Spleen (tissue), 11 donors: ENCODE data around the gene RND2. TPM values are rescaled to one million over a fixed set of nuclear protein-coding genes. Genes with fewer than 3 reads are reported as not detected.

ENCODE experiments used
- DNase-seq: peaks from one replicate; pipeline ENCODE4 v3.0.0-alpha.2; 2020
- H3K27ac ChIP-seq, 8 donors: fragments of 200-600 bp; sonication (generic) in 7 of 8; 1 replicate in 4 of 8; 2 replicates in 4 of 8; pipeline versions ENCODE4 v1.5.0 to v1.8.0; 2016 to 2021; ENCODE audit warnings: inconsistent platforms in 4 of 8, mild to moderate bottlenecking in 4 of 8, moderate library complexity in 1 of 8
- H3K27me3 ChIP-seq, 7 donors: fragments of 200-600 bp; sonication (generic) in 6 of 7; replicated peaks in 1 of 7; 1 replicate in 4 of 7; 2 replicates in 3 of 7; pipeline versions ENCODE4 v1.5.0 to v1.8.0; 2016 to 2021; ENCODE audit warnings: inconsistent platforms in 3 of 7, mild to moderate bottlenecking in 1 of 7
- H3K36me3 ChIP-seq, 6 donors: fragments of 200-600 bp; sonication (generic) in 5 of 6; 1 replicate in 4 of 6; 2 replicates in 2 of 6; pipeline versions ENCODE4 v1.5.0 to v1.8.0; 2016 to 2021; ENCODE audit warnings: inconsistent platforms in 2 of 6
- H3K4me1 ChIP-seq, 6 donors: fragments of 200-600 bp; sonication (generic) in 5 of 6; 1 replicate in 3 of 6; 2 replicates in 3 of 6; pipeline versions ENCODE4 v1.5.0 to v1.8.0; 2016 to 2021; ENCODE audit warnings: inconsistent platforms in 3 of 6
- H3K4me3 ChIP-seq, 8 donors: fragments of 200-600 bp; sonication (generic) in 7 of 8; 1 replicate in 4 of 8; 2 replicates in 4 of 8; pipeline versions ENCODE4 v1.5.0 to v1.8.0; 2016 to 2021; ENCODE audit warnings: inconsistent platforms in 4 of 8, mild to moderate bottlenecking in 4 of 8, moderate library complexity in 2 of 8
- H3K9me3 ChIP-seq, 8 donors: fragments of 200-600 bp; sonication (generic) in 7 of 8; 1 replicate in 4 of 8; 2 replicates in 4 of 8; pipeline versions ENCODE4 v1.5.0 to v1.8.0; 2016 to 2021; ENCODE audit warnings: inconsistent platforms in 4 of 8
- POLR2A ChIP-seq, 3 donors: fragments of 450-650 bp; IDR thresholded peaks; one replicate each; pipeline ENCODE4 v1.5.1; 2017; ENCODE audit warnings: antibody characterized with exemption in 3 of 3, mild to moderate bottlenecking in 1 of 3
- POLR2AphosphoS5 ChIP-seq, 3 donors: sonication (generic); formaldehyde crosslinking; IDR thresholded peaks; one replicate each; pipeline ENCODE4 v1.5.1; 2017; ENCODE audit warnings: antibody characterized with exemption in 3 of 3
- WGBS, 5 donors: extraction: QIAGEN DNeasy Blood & Tissue Kit in 3 of 5; methylation state at CpG; one replicate each; pipeline versions ENCODE4 v1.1.5 to v1.1.7; 2013 to 2018; 5-methylcytosine and 5-hydroxymethylcytosine counted together
- intact Hi-C: fragments of 100-400 bp; cut with DNase I; formaldehyde crosslinking; loops from one replicate; pipeline ENCODE4 v1.15.0; 2023; ENCODE audit warnings: low total_unique reads
- polyA plus RNA-seq, 3 donors: library from polyadenylated mRNA; stranded (reverse); fragments of 200-250 nt; gene quantifications; one replicate each; pipeline ENCODE4 v1.2.1, GENCODE V29; 2013
- total RNA-seq, 7 donors: library from RNA; depleted of rRNA in 3 of 7; stranded (reverse); fragments of >200 nt in 3 of 7; fragmentation: NEBNext Ultra II Directional in 4 of 7; extraction: Animal tissue kit (Norgen Biotek cat#: 25700) in 4 of 7; gene quantifications; one replicate each; pipeline versions ENCODE4 v1.1.0 to v1.2.1, GENCODE V29; 2016 to 2021
- TF ChIP-seq, protein P1 (sequence below), 11 experiments: fragments of 200-600 bp in 7 of 11; fragments of 450-650 bp in 4 of 11; sonication (generic) in 4 of 11; IDR thresholded peaks in 8 of 11; conservative IDR thresholded peaks in 3 of 11; 1 replicate in 7 of 11; 2 replicates in 4 of 11; pipeline versions ENCODE4 v1.4.0 to v1.8.0; 2016 to 2021; ENCODE audit warnings: antibody characterized with exemption in 11 of 11, inconsistent platforms in 4 of 11, mild to moderate bottlenecking in 1 of 11
- donor health status: healthy with polysubstance abuse.
- donor health status: DM: no; HTN: no; CAD: no; lungs with moderate emphysema.
- donor health status: DM: no; HTN: no; CAD: no.
- donor health status: Bipolar disorder and iron deficiency.
- donor health status: healthy.
- donor health status: DM: no; HTN: no; CAD: no.
- donor health status: DM: yes; HTN: yes; CAD: no.

Gene RND2
- total and polyA plus RNA-seq, 10 donors = 0.09 to 0.47 (median 0.26) TPM

DNA sequence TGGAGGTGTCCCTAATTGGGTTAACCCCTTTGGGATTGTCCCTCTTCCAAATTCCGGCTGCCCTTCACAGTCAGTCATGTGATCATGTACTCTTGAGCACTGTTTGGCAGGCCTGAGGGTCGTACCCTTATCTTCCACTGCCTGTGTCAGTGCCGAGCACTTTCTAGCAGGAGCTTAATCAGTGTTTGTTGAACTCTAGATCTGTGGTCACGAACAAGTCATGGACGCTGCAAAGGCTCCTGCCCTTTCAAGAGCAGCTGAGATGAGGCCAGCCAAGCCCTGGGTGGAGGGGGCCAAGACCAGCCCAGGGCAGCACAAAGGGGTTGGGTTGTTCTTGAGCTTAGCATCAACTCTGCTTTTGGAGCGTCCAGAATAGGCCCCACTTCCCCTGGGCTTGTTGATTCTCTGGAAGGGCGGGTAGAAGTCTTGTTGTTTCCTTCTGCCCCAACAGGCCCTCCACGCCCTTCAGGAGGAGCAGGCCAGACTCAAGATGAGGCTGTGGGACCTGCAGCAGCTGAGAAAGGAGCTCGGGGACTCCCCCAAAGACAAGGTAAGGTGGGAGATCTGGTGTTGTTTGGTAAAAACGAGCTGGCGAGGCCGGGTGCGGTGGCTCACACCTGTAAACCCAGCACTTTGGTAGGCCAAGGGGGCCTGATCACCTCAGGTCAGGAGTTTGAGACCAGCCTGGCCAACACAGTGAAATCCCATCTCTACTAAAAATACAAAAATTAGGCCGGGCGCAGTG lies 13.1 kb upstream of the RND2 start:
- Histone ChIP-seq H3K4me1 (peaks cover 31 to 98% (median 71%) of the 10 kb centered on the region in 6 donors), H3K36me3 (peaks cover 0 to 72% (median 31%) of the 10 kb centered on the region in 6 donors), H3K27ac (peak overlapping the region in 2 of 8 donors; percentile 8 to 15), H3K27me3 (no peaks in the 10 kb centered on the region), H3K4me3 (no peak overlapping the region), H3K9me3 (no peaks in the 10 kb centered on the region)
- intact Hi-C loops = no loop called here
- no peak for DNase-seq
- WGBS, 5 donors = 80 to 91% (median 84%) methylated on average over 13 to 15 of the region's 15 CpGs
- TF ChIP-seq POLR2AphosphoS5 (IDR thresholded peaks at IDR 0.05) = peak in 2 of 3 donors; percentile 16 to 37
- no peak for TF ChIP-seq POLR2A (IDR thresholded peaks at IDR 0.05)
- TF ChIP-seq, protein P1, sequence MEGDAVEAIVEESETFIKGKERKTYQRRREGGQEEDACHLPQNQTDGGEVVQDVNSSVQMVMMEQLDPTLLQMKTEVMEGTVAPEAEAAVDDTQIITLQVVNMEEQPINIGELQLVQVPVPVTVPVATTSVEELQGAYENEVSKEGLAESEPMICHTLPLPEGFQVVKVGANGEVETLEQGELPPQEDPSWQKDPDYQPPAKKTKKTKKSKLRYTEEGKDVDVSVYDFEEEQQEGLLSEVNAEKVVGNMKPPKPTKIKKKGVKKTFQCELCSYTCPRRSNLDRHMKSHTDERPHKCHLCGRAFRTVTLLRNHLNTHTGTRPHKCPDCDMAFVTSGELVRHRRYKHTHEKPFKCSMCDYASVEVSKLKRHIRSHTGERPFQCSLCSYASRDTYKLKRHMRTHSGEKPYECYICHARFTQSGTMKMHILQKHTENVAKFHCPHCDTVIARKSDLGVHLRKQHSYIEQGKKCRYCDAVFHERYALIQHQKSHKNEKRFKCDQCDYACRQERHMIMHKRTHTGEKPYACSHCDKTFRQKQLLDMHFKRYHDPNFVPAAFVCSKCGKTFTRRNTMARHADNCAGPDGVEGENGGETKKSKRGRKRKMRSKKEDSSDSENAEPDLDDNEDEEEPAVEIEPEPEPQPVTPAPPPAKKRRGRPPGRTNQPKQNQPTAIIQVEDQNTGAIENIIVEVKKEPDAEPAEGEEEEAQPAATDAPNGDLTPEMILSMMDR (IDR thresholded peaks at IDR 0.05 in 8 of 11, conservative IDR thresholded peaks at IDR 0.05 in 3 of 11) = no peak

DNA sequence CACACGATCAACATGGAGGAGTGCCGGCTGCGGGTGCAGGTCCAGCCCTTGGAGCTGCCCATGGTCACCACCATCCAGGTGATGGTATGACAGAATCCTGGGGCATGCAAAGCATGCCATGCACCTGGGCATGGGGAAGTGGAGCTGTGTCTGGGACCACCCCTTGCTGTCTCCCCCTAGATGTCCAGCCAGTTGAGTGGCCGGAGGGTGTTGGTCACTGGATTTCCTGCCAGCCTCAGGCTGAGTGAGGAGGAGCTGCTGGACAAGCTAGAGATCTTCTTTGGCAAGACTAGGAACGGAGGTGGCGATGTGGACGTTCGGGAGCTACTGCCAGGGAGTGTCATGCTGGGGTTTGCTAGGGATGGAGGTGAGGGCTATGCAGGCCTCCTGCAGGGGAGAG lies 11.7 kb upstream of the RND2 start:
- Histone ChIP-seq H3K27me3 (no peaks in the 10 kb centered on the region), H3K36me3 (peaks cover 0 to 85% (median 31%) of the 10 kb centered on the region in 6 donors), H3K27ac (peak overlapping the region in 2 of 8 donors; percentile 72 to 75), H3K9me3 (no peaks in the 10 kb centered on the region), H3K4me3 (no peak overlapping the region), H3K4me1 (peaks cover 22 to 93% (median 63%) of the 10 kb centered on the region in 6 donors)
- DNase-seq = no peak
- TF ChIP-seq, protein P1 (IDR thresholded peaks at IDR 0.05 in 8 of 11, conservative IDR thresholded peaks at IDR 0.05 in 3 of 11) = no peak
- no peak for TF ChIP-seq POLR2A (IDR thresholded peaks at IDR 0.05)
- no peak for TF ChIP-seq POLR2AphosphoS5 (IDR thresholded peaks at IDR 0.05)
- WGBS, 5 donors = 89 to 100% (median 92%) methylated on average over 1 to 8 of the region's 8 CpGs
- intact Hi-C loops = no loop called here

DNA sequence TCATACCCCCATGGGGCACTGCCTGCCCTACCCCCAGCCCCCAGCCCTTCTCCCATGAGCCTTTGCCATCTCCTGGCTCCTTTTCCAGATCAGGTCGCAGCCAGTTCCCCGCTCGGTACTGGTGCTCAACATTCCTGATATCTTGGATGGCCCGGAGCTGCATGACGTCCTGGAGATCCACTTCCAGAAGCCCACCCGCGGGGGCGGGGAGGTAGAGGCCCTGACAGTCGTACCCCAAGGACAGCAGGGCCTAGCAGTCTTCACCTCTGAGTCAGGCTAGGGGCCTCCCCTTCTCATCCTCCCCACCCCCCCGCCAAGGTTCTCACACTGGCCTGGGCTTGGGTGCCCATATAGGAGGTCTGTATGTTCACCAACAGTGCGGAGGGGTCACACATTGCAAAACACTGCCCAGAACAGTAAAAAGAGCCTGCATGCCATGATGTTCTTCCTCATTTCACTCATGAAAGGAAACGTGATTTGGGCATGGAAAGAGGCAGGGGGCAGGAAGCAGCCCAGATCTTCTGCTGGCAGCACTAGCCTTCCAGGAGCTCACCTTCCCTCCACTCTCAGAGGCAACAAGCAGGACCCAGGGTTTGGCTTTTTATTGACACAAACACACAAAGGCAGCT lies 10.9 kb upstream of the RND2 start:
- intact Hi-C loops = no loop called here
- Histone ChIP-seq H3K36me3 (peaks cover 0 to 87% (median 31%) of the 10 kb centered on the region in 6 donors), H3K27ac (peak overlapping the region in 5 of 8 donors; percentile 59 to 75 (median 72)), H3K4me3 (no peak overlapping the region), H3K4me1 (peaks cover 18 to 93% (median 64%) of the 10 kb centered on the region in 6 donors), H3K27me3 (no peaks in the 10 kb centered on the region), H3K9me3 (no peaks in the 10 kb centered on the region)
- no peak for TF ChIP-seq POLR2A (IDR thresholded peaks at IDR 0.05)
- TF ChIP-seq, protein P1 (IDR thresholded peaks at IDR 0.05 in 8 of 11, conservative IDR thresholded peaks at IDR 0.05 in 3 of 11) = no peak
- TF ChIP-seq POLR2AphosphoS5 (IDR thresholded peaks at IDR 0.05) = peak in 1 of 3 donors; percentile 9
- WGBS, 5 donors = 70 to 83% (median 82%) methylated on average over 8 to 12 of the region's 12 CpGs
- no peak for DNase-seq
